Progenitor cell of endocrine pancreas (in vitro differentiated cells): ENCODE measurements around the gene CAPN3. TPM values are rescaled to one million over a fixed set of nuclear protein-coding genes. Genes with fewer than 3 reads are reported as not detected.

Source experiments
- DNase-seq: peaks from one replicate; pipeline ENCODE4 v3.0.0; 2021; ENCODE audit warnings: low spot score; ENCODE audit not compliant: unreplicated experiment
- H3K27ac Mint-ChIP-seq: 2 replicates; pipeline ENCODE4 v1.8.0; 2021; ENCODE audit warnings: mild to moderate bottlenecking, moderate library complexity, mixed read lengths
- H3K27me3 Mint-ChIP-seq: 2 replicates; pipeline ENCODE4 v1.8.0; 2021; ENCODE audit warnings: mixed read lengths
- H3K36me3 Mint-ChIP-seq: 2 replicates; pipeline ENCODE4 v1.8.0; 2022; ENCODE audit warnings: mixed read lengths; ENCODE audit not compliant: insufficient read depth
- H3K4me1 Mint-ChIP-seq: 2 replicates; pipeline ENCODE4 v1.8.0; 2021; ENCODE audit warnings: low read depth, mixed read lengths
- H3K4me3 Mint-ChIP-seq: 2 replicates; pipeline ENCODE4 v1.8.0; 2021; ENCODE audit warnings: low read depth, mild to moderate bottlenecking, moderate library complexity, mixed read lengths
- H3K9me3 Mint-ChIP-seq: 2 replicates; pipeline ENCODE4 v1.8.0; 2021; ENCODE audit warnings: low read depth, mixed read lengths
- CTCF ChIP-seq: fragments of 200-600 bp; sonication (generic); IDR thresholded peaks from one replicate; pipeline ENCODE4 v1.5.0; 2021; ENCODE audit warnings: antibody characterized with exemption, mild to moderate bottlenecking; ENCODE audit not compliant: unreplicated experiment
- total RNA-seq: library from RNA; stranded (reverse); gene quantifications from 2 replicates; pipeline ENCODE4 v1.2.1, GENCODE V29; 2021

The CAPN3 gene
- total RNA-seq, 1 donor from 2014 or later: 3.7 TPM

DNA sequence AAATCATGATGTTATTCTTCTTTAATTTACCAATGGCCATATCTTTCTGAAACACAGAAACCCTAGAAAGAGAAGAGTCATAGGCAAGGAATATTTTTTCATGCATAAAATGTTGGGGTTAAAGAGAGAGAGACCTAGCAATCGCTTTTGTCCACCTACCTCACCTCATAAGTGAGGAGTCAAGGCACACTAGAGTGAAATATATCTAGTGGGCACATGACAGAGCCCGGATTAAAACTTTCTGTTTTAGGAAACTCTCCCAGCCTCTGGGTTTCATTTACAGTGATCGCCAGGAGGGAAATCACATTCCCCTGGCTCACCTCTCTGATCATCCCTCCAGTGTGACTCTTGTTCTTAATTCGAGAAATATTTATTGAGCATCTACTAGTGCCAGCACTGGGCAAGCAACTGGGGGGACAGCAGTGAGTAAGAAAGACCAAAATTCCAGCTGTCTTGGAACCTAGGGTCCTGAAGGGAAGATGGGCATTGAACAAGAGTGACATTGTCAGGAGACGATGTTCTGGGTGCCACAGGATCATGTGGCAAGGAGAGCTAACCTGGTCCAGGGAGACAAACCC, 1.3 kb downstream of the CAPN3 start:
- Mint-ChIP-seq H3K36me3 (no peaks in the 10 kb centered on the region), H3K4me1 (no peaks in the 10 kb centered on the region), H3K4me3 (no peak overlapping the region), H3K27ac (no peak overlapping the region), H3K27me3 (peaks cover 3% of the 10 kb centered on the region), H3K9me3 (no peaks in the 10 kb centered on the region)
- no peak for DNase-seq
- TF ChIP-seq CTCF: no peak

DNA sequence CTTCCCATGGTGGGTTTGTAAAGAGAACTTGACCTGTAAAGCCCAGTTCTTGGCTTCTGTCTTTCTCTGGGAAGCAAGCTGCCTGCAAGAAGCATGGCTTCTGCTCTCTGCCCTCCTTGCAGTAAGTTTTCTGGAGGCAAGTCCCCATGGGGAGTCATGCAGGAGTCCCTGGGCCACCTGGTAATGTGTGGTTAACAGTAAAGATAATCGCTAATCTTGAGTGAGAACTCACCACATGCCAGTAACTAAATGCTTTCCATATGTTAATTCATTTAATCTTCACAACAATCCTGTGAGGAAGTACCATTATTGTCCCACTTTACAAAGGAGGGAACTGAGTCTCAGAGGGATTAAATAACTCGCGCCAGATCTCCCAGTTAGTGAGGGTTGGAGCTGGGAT, 4.2 kb downstream of the CAPN3 start:
- Mint-ChIP-seq H3K27ac (no peak overlapping the region), H3K9me3 (no peaks in the 10 kb centered on the region), H3K4me3 (no peak overlapping the region), H3K4me1 (no peaks in the 10 kb centered on the region), H3K36me3 (no peaks in the 10 kb centered on the region), H3K27me3 (peaks cover 5% of the 10 kb centered on the region)
- TF ChIP-seq CTCF: no peak
- DNase-seq: no peak

- peaks cover 5% of the 10 kb centered on the region for H3K27me3 Mint-ChIP-seq
- no peak overlapping the region for H3K4me3 Mint-ChIP-seq
- no peak overlapping the region for H3K27ac Mint-ChIP-seq
- H3K9me3 Mint-ChIP-seq: peaks cover 2% of the 10 kb centered on the region
- TF ChIP-seq CTCF: no peak
- no peaks in the 10 kb centered on the region for H3K4me1 Mint-ChIP-seq
- DNase-seq: no peak
- H3K36me3 Mint-ChIP-seq: no peaks in the 10 kb centered on the region
Observed at GRCh38 chr15:42363942-42364341, 4.6 kb downstream of the CAPN3 start.

DNA sequence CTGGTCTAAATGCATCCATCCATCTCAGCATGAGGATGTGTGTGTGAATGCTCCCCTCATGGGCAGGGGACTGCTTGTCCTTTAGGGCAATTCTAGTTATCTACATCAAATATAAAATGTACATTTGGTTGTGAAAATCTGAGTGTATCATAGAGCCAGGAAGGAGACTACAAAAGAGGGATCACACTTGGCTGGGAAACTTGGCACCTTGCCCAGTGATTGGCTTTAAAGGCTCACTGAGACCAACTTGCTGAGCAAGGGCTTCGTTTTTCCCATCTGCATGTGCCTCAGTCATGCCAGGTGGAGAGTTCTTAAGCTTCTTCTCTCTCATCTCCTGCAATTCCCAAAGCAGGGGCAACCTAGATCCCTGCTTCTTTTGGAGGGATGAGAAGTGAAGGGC, 5.2 kb downstream of the CAPN3 start:
- no peak for DNase-seq
- peaks cover 5% of the 10 kb centered on the region for H3K27me3 Mint-ChIP-seq
- peaks cover 6% of the 10 kb centered on the region for H3K9me3 Mint-ChIP-seq
- H3K4me3 Mint-ChIP-seq: no peak overlapping the region
- no peaks in the 10 kb centered on the region for H3K4me1 Mint-ChIP-seq
- no peaks in the 10 kb centered on the region for H3K36me3 Mint-ChIP-seq
- TF ChIP-seq CTCF: no peak
- H3K27ac Mint-ChIP-seq: no peak overlapping the region

DNA sequence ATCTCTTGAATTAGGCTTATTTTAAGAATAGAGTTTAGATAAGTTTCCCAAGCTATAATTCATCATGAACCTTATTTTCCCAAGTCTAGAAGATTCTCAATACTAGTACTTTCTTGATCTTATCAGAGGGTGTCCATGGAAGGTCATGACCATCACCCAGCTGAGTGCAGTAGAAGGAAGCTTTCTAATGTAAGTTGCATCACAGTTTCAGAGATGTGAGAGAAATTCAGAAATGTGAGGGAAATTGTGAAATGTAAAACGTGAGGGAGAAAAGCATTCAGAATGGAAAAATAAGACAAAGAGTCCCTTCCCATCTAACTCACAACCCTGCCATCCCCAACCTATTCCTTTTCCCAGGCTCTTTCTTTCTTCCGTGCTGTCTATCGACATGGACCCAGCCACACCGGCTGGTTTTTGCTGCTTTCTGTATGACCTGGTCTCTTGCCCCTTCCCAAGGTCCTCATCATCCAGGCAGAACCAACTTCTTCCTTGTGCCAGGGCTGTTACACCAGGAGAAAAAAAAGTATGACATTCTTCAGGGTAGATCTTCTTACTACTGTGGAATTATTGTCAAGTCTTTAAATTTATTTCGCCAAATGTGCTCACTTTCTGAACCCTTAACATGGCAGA, 6.7 kb downstream of the CAPN3 start:
- peaks cover 9% of the 10 kb centered on the region for H3K9me3 Mint-ChIP-seq
- peaks cover 5% of the 10 kb centered on the region for H3K27me3 Mint-ChIP-seq
- no peak overlapping the region for H3K4me3 Mint-ChIP-seq
- TF ChIP-seq CTCF: no peak
- no peaks in the 10 kb centered on the region for H3K4me1 Mint-ChIP-seq
- H3K27ac Mint-ChIP-seq: no peak overlapping the region
- no peak for DNase-seq
- H3K36me3 Mint-ChIP-seq: no peaks in the 10 kb centered on the region
